Measurements from ENCODE around the gene SH2D3C.

- TF ChIP-seq POLR2A (IDR thresholded peaks at IDR 0.05) (no peak), CTCF (IDR thresholded peaks at IDR 0.05) (no peak), EP300 (IDR thresholded peaks at IDR 0.05) (no peak), POLR2AphosphoS5 (IDR thresholded peaks at IDR 0.05) (no peak)
These were observed 14.1 kb upstream of the SH2D3C start for GRCh38 chr9:127792417-127793031.
